ACC112 (cell line): Measurements from ENCODE around the gene CSMD2.
"Not testable (repeated sequence)": the region's sequence is repeated elsewhere in the genome, so short reads cannot be mapped to it uniquely, and the experiment has no call there.

Experiments
- H2AFZ ChIP-seq: fragments of 200-600 bp; sonication (generic); one replicate; pipeline ENCODE4 v1.6.0; 2017; ENCODE audit warnings: antibody characterized with exemption, low read length; ENCODE audit not compliant: unreplicated experiment
- H3K27ac ChIP-seq: fragments of 200-600 bp; sonication (generic); 2 replicates; pipeline ENCODE4 v1.5.1; 2014; ENCODE audit warnings: low read depth, mild to moderate bottlenecking, antibody characterized with exemption, low read length, moderate library complexity
- H3K27me3 ChIP-seq: fragments of 200-600 bp; sonication (generic); 2 replicates; pipeline ENCODE4 v1.6.1; 2014; ENCODE audit warnings: mild to moderate bottlenecking, antibody characterized with exemption, low read length, moderate library complexity, mixed read lengths; ENCODE audit not compliant: insufficient read depth
- H3K36me3 ChIP-seq: fragments of 200-600 bp; sonication (generic); 2 replicates; pipeline ENCODE4 v1.6.1; 2016; ENCODE audit warnings: mild to moderate bottlenecking, antibody characterized with exemption, low read length, moderate library complexity, mixed read lengths; ENCODE audit not compliant: insufficient read depth
- H3K4me1 ChIP-seq: fragments of 200-600 bp; sonication (generic); one replicate; pipeline ENCODE4 v1.6.1; 2016; ENCODE audit warnings: low read length, mixed read lengths; ENCODE audit not compliant: insufficient read depth, unreplicated experiment, control insufficient read depth
- H3K4me3 ChIP-seq: fragments of 200-600 bp; sonication (generic); 2 replicates; pipeline ENCODE4 v1.5.1; 2014; ENCODE audit warnings: mild to moderate bottlenecking, low read depth, low read length
- H3K79me2 ChIP-seq: fragments of 200-600 bp; sonication (generic); one replicate; pipeline ENCODE4 v1.6.0; 2016; ENCODE audit warnings: low read length; ENCODE audit not compliant: control insufficient read depth, unreplicated experiment, insufficient read depth

The CSMD2 gene

GRCh38 chr1:33524586-33524985 lies 640.4 kb downstream of the CSMD2 start:
- no peak overlapping the region for H3K27ac ChIP-seq
- no peak overlapping the region for H3K4me3 ChIP-seq
- H2AFZ ChIP-seq, result no peak overlapping the region
- no peaks in the 10 kb centered on the region for H3K79me2 ChIP-seq
- H3K27me3 ChIP-seq, result peaks cover 32% of the 10 kb centered on the region
- H3K4me1 ChIP-seq, result no peaks in the 10 kb centered on the region
- H3K36me3 ChIP-seq, result no peaks in the 10 kb centered on the region

GRCh38 chr1:33519240-33519884 lies 645.7 kb downstream of the CSMD2 start:
- no peaks in the 10 kb centered on the region for H3K36me3 ChIP-seq
- H3K27ac ChIP-seq, result no peak overlapping the region
- no peaks in the 10 kb centered on the region for H3K4me1 ChIP-seq
- peaks cover 27% of the 10 kb centered on the region for H3K27me3 ChIP-seq
- no peaks in the 10 kb centered on the region for H3K79me2 ChIP-seq
- H3K4me3 ChIP-seq, result no peak overlapping the region
- H2AFZ ChIP-seq, result no peak overlapping the region

- Histone ChIP-seq H3K4me1 (no peaks in the 10 kb centered on the region), H3K4me3 (no peak overlapping the region), H2AFZ (no peak overlapping the region), H3K27ac (no peak overlapping the region), H3K27me3 (peaks cover 11% of the 10 kb centered on the region; the same call in 1 of the 2 replicates), H3K79me2 (no peaks in the 10 kb centered on the region), H3K36me3 (no peaks in the 10 kb centered on the region)
Observed at GRCh38 chr1:33517596-33518250, 647.3 kb downstream of the CSMD2 start.

- Histone ChIP-seq H3K36me3 (no peaks in the 10 kb centered on the region), H3K79me2 (no peaks in the 10 kb centered on the region), H3K27ac (no peak overlapping the region)
Observed at GRCh38 chr1:33516891-33517567, 648.0 kb downstream of the CSMD2 start.

GRCh38 chr1:33516428-33516827 lies 648.6 kb downstream of the CSMD2 start:
- Histone ChIP-seq H2AFZ (no peak overlapping the region), H3K36me3 (no peaks in the 10 kb centered on the region), H3K27ac (no peak overlapping the region), H3K4me3 (no peak overlapping the region), H3K27me3 (0 out of 2 replicates have a peak, but pooled peaks cover 2% of the 10 kb centered on the region), H3K4me1 (no peaks in the 10 kb centered on the region), H3K79me2 (no peaks in the 10 kb centered on the region)

More at GRCh38 chr1:33516891-33517567, 648.0 kb downstream of the CSMD2 start:
- Histone ChIP-seq H2AFZ (no peak overlapping the region), H3K4me3 (no peak overlapping the region), H3K27me3 (peaks cover 5% of the 10 kb centered on the region; the same call in 1 of the 2 replicates), H3K4me1 (no peaks in the 10 kb centered on the region)

GRCh38 chr1:33515607-33516006 lies 649.4 kb downstream of the CSMD2 start:
- H3K27me3 ChIP-seq, result 0 out of 2 replicates have a peak, but pooled peaks cover 2% of the 10 kb centered on the region
- H3K4me1 ChIP-seq, result no peaks in the 10 kb centered on the region
- no peak overlapping the region for H3K27ac ChIP-seq
- no peak overlapping the region for H3K4me3 ChIP-seq
- no peaks in the 10 kb centered on the region for H3K36me3 ChIP-seq
- no peak overlapping the region for H2AFZ ChIP-seq
- no peaks in the 10 kb centered on the region for H3K79me2 ChIP-seq

GRCh38 chr1:33515112-33515511 lies 649.9 kb downstream of the CSMD2 start:
- Histone ChIP-seq H3K27me3 (0 out of 2 replicates have a peak, but pooled peaks cover 2% of the 10 kb centered on the region), H2AFZ (no peak overlapping the region), H3K4me1 (no peaks in the 10 kb centered on the region), H3K27ac (no peak overlapping the region), H3K36me3 (no peaks in the 10 kb centered on the region), H3K4me3 (no peak overlapping the region), H3K79me2 (no peaks in the 10 kb centered on the region)

- H3K27ac ChIP-seq, result no peak overlapping the region
- 0 out of 2 replicates have a peak, but pooled peaks cover 2% of the 10 kb centered on the region for H3K27me3 ChIP-seq
- no peaks in the 10 kb centered on the region for H3K4me1 ChIP-seq
- H3K36me3 ChIP-seq, result no peaks in the 10 kb centered on the region
- H3K4me3 ChIP-seq, result no peak overlapping the region
- H2AFZ ChIP-seq, result no peak overlapping the region
- H3K79me2 ChIP-seq, result no peaks in the 10 kb centered on the region
Observed at GRCh38 chr1:33512226-33513011, 652.6 kb downstream of the CSMD2 start.

GRCh38 chr1:33509276-33509675 lies 655.8 kb downstream of the CSMD2 start:
- not testable (repeated sequence) for H3K4me1 ChIP-seq, H2AFZ ChIP-seq, H3K27ac ChIP-seq

GRCh38 chr1:33508151-33508550 lies 656.9 kb downstream of the CSMD2 start:
- Histone ChIP-seq H3K36me3 (no peaks in the 10 kb centered on the region), H3K4me3 (no peak overlapping the region), H3K27me3 (no peaks in the 10 kb centered on the region), H3K4me1 (no peaks in the 10 kb centered on the region), H3K27ac (no peak overlapping the region), H3K79me2 (no peaks in the 10 kb centered on the region), H2AFZ (no peak overlapping the region)

More at GRCh38 chr1:33509276-33509675, 655.8 kb downstream of the CSMD2 start:
- H3K27me3 ChIP-seq, H3K4me3 ChIP-seq, H3K79me2 ChIP-seq, H3K36me3 ChIP-seq: not testable (repeated sequence)
